AG09319 (cell line): Measurements from ENCODE around the gene RFX8.

Source experiments
- DNase-seq: peaks from one replicate; pipeline ENCODE4 v3.0.0-alpha.2; 2010; ENCODE audit warnings: low read depth; ENCODE audit errors: extremely low read depth
- TF ChIP-seq, protein P1 (sequence below): IDR thresholded peaks from 2 replicates; pipeline ENCODE4 v1.5.1; 2011; ENCODE audit warnings: low read depth, mild to moderate bottlenecking, inconsistent platforms, low read length, moderate library complexity

RFX8 gene

DNA sequence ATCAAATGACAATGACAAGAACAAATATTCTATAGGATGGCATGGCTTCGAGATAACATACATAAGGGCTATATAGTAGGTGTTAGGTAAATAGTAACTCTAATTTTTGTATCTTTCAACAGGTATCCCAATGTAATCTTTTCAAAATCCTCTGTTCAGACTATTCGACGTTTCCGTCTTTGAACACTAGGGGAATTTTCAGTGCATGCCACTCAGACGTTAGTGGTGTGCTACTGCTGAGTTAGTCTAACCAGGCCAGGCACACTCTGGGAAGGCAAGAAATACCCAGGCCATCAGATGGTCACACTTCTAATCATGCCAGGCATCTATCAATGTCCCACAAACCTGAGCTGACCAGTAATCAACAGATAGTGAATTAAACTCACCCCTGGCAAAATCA is 73.0 kb downstream of the RFX8 start:
- TF ChIP-seq, protein P1, sequence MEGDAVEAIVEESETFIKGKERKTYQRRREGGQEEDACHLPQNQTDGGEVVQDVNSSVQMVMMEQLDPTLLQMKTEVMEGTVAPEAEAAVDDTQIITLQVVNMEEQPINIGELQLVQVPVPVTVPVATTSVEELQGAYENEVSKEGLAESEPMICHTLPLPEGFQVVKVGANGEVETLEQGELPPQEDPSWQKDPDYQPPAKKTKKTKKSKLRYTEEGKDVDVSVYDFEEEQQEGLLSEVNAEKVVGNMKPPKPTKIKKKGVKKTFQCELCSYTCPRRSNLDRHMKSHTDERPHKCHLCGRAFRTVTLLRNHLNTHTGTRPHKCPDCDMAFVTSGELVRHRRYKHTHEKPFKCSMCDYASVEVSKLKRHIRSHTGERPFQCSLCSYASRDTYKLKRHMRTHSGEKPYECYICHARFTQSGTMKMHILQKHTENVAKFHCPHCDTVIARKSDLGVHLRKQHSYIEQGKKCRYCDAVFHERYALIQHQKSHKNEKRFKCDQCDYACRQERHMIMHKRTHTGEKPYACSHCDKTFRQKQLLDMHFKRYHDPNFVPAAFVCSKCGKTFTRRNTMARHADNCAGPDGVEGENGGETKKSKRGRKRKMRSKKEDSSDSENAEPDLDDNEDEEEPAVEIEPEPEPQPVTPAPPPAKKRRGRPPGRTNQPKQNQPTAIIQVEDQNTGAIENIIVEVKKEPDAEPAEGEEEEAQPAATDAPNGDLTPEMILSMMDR, result no peak; the same call in 1 of the 2 replicates
- DNase-seq, result no peak

- DNase-seq, result no peak
- TF ChIP-seq, protein P1, result no peak
These were observed 73.6 kb downstream of the RFX8 start for GRCh38 chr2:101401326-101401665.

GRCh38 chr2:101400506-101401325 is 74.2 kb downstream of the RFX8 start:
- TF ChIP-seq, protein P1, result no peak
- no peak for DNase-seq

GRCh38 chr2:101400048-101400447 is 74.9 kb downstream of the RFX8 start:
- no peak for DNase-seq
- TF ChIP-seq, protein P1, result no peak

- no peak for DNase-seq
- TF ChIP-seq, protein P1, result no peak
These were observed 75.7 kb downstream of the RFX8 start for GRCh38 chr2:101399021-101399799.

- no peak for DNase-seq
- TF ChIP-seq, protein P1, result no peak
These were observed 76.6 kb downstream of the RFX8 start for GRCh38 chr2:101398116-101398821.
